Left ventricle myocardium superior (tissue), 1 donor: ENCODE measurements around the gene TRPM4. TPM values are rescaled to one million over a fixed set of nuclear protein-coding genes. Genes with fewer than 3 reads are reported as not detected.
"Not testable (repeated sequence)": the region's sequence is repeated elsewhere in the genome, so short reads cannot be mapped to it uniquely, and the experiment has no call there.

ENCODE experiments used
- ATAC-seq: fragments of 200-7000 bp; cut with Tn5 transposase; one replicate; pipeline ENCODE4 v1.9.1; 2020; ENCODE audit warnings: mild to moderate bottlenecking, moderate library complexity
- DNase-seq: peaks from one replicate; pipeline ENCODE4 v3.0.0-alpha.2; 2020
- intact Hi-C: fragments of 100-400 bp; cut with micrococcal nuclease; formaldehyde crosslinking; loops from one replicate; pipeline ENCODE4 v1.11.0; 2022
- total RNA-seq: library from RNA; stranded (reverse); fragmentation: NEBNext Ultra II Directional; extraction: Animal tissue kit (Norgen Biotek cat#: 25700); gene quantifications from one replicate; pipeline ENCODE4 v1.2.1, GENCODE V29; 2021
- donor health status: DM: no; HTN: yes; CAD: no; lungs with severe emphysema.

TRPM4 gene
- total RNA-seq, 1 donor from 2014 or later: 26.6 TPM

- no peak for ATAC-seq
- no peak for DNase-seq
- intact Hi-C loops: no loop called here
These were observed 15.6 kb downstream of the TRPM4 start for GRCh38 chr19:49173198-49173597.

DNA sequence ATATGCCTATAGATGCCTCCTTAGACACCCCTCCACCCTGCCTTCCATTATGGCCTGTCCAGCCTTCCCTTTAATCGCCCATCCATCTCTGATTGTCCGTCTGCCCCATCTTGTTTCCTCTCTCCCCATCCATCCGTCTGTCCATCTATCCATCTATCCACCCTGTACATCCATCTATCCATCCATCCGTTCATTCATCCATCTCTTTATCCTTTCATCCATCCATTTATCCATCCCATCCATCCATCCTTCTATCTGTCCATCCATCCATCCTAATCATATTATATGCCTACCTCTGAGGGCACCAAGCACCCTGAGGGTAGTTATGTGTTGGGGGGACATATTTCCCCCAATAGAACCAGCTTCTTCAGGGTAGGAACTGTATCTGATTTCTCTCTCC lies 23.1 kb downstream of the TRPM4 start:
- DNase-seq (no peak), ATAC-seq (no peak)
- intact Hi-C loops: no loop called here

DNA sequence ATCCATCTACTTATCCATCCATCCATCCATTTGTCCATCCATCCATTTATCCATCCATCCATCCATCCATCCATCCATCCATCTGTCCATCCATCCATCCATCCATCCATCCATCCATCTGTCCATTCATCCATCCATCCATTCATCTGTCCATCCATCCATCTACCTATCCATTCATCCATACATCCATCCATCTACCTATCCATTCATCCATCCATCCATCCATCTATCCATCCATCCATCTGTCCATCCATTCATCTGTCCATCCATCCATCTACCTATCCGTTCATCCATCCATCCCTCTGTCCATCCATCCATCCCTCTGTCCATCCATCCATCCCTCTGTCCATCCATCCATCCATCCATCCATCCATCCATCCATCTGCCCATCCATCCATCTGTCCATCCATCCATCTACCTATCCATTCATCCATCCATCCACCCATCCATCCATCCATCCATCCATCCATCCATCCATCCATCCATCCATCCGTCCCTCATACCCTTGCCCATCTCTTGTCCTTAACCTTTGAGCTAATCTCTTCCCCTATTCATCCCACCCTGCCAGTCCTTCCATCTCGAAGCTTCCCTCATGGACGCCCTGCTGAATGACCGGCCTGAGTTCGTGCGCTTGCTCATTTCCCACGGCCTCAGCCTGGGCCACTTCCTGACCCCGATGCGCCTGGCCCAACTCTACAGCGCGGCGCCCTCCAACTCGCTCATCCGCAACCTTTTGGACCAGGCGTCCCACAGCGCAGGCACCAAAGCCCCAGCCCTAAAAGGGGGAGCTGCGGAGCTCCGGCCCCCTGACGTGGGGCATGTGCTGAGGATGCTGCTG lies 24.6 kb downstream of the TRPM4 start:
- intact Hi-C loops, DNase-seq, ATAC-seq: not testable (repeated sequence)

DNA sequence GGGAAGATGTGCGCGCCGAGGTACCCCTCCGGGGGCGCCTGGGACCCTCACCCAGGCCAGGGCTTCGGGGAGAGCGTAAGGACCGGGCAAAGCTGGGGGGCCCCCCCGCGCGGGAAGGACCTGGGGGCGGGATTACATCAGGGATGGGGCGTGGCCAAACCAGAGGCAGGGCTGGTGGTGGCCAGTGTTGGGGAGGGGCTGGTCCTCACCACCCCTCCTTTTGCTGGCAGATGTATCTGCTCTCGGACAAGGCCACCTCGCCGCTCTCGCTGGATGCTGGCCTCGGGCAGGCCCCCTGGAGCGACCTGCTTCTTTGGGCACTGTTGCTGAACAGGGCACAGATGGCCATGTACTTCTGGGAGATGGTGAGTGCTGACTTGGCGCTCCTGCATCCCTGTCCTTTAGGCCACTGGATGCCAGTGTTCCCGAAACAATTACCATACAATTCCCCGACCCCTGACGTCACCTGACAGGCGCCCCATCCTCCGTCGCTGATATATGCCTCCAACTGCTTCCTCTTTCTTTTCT lies 25.3 kb downstream of the TRPM4 start:
- ATAC-seq (peak; percentile 27), DNase-seq (no peak)
- intact Hi-C loops: no loop called here

GRCh38 chr19:49186108-49186507 lies 28.5 kb downstream of the TRPM4 start:
- ATAC-seq: no peak
- intact Hi-C loops: no loop called here
- no peak for DNase-seq

DNA sequence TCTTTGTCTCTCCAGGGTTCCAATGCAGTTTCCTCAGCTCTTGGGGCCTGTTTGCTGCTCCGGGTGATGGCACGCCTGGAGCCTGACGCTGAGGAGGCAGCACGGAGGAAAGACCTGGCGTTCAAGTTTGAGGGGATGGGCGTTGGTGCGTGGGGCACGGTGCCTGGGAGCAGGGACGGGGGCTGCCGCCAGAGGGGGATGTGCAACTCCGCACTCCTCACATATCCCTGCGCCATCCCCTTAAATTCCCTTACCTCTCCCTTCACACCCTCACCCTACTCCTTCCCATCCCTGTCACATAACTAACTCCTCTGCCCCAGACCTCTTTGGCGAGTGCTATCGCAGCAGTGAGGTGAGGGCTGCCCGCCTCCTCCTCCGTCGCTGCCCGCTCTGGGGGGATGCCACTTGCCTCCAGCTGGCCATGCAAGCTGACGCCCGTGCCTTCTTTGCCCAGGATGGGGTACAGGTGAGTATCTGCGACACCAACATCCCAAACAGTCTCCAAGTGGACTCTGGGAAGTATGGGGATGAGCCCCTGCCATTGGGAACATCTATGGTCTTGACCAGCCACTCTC lies 31.1 kb downstream of the TRPM4 start:
- no peak for DNase-seq
- no peak for ATAC-seq
- intact Hi-C loops: no loop called here

- ATAC-seq (no peak), DNase-seq (no peak)
- intact Hi-C loops: no loop called here
These were observed 31.7 kb downstream of the TRPM4 start for GRCh38 chr19:49189259-49189658.

DNA sequence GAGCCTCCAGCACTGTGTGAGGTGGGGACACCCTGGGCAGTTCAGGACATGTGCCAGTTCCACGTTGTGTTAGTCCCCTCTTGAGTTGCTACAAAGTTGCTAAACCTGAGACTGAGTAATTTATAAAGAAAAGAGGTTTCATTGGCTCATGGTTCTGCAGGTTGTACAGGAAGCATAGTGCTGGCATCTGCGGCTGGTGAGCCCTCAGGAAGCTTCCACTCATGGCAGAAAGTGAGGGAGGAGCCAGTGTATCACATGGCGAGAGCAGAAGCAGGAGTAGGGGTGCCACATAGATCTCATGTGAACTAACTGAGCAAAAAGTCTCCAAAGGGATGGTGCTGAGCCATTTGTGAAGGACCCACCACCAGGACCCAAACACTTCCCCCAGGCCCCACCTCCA lies 33.2 kb downstream of the TRPM4 start:
- DNase-seq (no peak), ATAC-seq (no peak)
- intact Hi-C loops: no loop called here

DNA sequence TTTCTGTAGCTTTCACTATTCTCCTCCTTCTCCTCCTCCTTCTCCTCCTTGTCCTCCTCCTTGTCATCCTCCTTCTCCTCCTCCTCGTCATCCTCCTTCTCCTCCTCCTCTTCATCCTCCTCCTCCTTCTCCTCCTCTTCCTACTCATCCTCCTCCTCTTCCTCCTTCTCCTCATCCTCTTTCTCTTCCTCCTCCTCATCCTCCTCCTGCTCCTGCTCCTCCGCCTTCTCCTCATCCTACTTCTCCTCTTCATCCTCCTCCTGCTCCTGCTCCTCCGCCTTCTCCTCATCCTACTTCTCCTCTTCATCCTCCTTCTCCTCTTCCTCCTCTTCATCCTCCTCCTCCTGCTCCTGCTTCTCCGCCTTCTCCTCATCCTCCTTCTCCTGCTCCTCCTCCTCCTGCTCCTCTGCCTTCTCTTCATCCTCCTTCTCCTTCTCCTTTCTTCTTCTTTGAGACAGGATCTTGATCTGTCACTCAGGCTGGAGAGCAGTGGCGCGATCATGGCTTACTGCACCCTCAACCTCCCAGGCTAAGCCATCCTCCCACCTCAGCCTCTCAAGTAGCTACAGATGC lies 36.3 kb downstream of the TRPM4 start:
- intact Hi-C loops: no loop called here
- DNase-seq (no peak), ATAC-seq (no peak)

DNA sequence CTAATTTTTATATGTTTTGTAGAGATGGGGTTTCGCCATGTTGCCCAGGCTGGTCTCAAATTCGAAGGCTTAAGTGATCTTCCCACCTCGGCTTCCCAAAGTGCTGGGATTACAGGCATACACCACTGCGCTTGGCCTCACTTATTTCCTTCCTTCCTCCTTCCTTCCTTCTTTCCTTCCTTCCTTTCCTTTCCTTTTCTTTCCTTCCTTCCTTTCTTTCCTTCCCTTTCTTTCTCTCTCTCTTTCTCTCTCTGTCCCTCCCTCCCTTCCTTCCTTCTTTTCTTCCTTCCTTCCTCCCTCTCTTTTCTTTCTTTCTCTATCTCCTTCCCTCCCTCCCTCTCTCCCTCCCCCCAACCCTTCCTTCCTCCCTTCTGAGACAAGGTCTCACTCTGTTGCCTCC lies 36.8 kb downstream of the TRPM4 start:
- ATAC-seq: no peak
- intact Hi-C loops: no loop called here
- no peak for DNase-seq

DNA sequence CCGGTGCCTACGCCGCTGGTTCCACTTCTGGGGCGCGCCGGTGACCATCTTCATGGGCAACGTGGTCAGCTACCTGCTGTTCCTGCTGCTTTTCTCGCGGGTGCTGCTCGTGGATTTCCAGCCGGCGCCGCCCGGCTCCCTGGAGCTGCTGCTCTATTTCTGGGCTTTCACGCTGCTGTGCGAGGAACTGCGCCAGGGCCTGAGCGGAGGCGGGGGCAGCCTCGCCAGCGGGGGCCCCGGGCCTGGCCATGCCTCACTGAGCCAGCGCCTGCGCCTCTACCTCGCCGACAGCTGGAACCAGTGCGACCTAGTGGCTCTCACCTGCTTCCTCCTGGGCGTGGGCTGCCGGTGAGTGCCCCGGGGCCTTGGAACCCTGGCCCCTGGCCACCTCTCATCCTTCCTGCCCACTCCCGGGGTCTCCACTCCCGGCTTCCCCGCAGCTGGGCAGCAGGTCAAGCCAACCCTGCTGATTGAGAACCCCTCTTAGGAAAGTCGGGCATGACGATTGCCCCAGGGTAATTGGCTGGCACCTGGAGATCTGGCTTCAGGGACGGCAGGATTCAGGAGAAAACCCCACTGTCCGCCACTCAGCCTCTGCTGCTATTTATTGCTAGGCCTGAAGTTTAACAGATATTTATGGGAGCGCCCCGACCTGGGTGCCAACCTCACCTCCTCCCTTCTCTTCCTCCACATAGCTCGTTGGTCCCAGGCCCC lies 39.1 kb downstream of the TRPM4 start:
- intact Hi-C loops: no loop called here
- DNase-seq (peak; percentile 81), ATAC-seq (peak; percentile 89)

DNA sequence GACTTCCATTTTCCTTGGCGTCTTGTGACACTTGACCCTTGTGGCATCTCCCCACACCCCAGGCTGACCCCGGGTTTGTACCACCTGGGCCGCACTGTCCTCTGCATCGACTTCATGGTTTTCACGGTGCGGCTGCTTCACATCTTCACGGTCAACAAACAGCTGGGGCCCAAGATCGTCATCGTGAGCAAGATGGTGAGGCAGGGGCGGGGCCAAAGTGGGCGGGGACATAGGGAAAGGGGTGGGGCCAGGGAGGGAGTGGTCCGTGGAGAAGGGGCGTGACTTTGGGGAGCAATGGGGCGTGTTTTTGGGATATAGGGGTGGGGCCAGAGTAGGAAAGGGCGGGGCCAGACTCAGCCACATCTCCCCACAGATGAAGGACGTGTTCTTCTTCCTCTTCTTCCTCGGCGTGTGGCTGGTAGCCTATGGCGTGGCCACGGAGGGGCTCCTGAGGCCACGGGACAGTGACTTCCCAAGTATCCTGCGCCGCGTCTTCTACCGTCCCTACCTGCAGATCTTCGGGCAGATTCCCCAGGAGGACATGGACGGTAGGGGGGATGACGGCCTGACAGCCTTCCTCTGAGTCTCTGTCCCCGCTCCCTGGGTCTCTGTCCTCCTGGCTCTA lies 42.8 kb downstream of the TRPM4 start:
- ATAC-seq (no peak), DNase-seq (no peak)
- intact Hi-C loops: no loop called here

- DNase-seq (no peak), ATAC-seq (no peak)
- intact Hi-C loops: no loop called here
These were observed 43.5 kb downstream of the TRPM4 start for GRCh38 chr19:49201042-49201441.

DNA sequence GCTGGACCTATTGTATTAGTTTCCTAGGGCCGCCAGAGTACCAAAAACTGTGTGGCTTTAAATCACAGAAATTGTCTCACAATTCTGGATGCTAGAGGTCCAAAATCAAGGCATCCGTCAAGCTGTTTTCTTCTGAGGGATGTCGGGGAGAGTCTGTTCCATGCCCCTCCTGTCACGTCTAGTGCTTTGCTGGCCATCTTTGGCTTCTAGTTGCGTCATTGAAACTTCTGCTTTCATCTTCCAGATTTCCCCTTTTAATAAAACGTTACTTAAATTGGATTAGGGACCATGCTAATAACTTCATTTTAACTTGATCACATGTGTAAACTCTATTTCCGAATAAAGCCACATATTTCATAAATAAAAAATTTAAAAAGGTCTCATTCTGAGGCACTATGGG lies 47.5 kb downstream of the TRPM4 start:
- DNase-seq (no peak), ATAC-seq (no peak)
- intact Hi-C loops: loop anchor here (5.0 kb wide), 1 partner anchor 103 kb away; no protein-coding TSS in a partner anchor

GRCh38 chr19:49209502-49209901 lies 51.9 kb downstream of the TRPM4 start:
- not testable (repeated sequence) for DNase-seq, ATAC-seq
- intact Hi-C loops: loop anchor here (5.0 kb wide), 1 partner anchor 107 kb away; no protein-coding TSS in a partner anchor

- ATAC-seq (peak; percentile 23), DNase-seq (no peak)
- intact Hi-C loops: no loop called here
These were observed 52.7 kb downstream of the TRPM4 start for GRCh38 chr19:49210108-49210900.

- intact Hi-C loops: no loop called here
- DNase-seq (no peak), ATAC-seq (no peak)
These were observed 53.4 kb downstream of the TRPM4 start for GRCh38 chr19:49210901-49211451.

DNA sequence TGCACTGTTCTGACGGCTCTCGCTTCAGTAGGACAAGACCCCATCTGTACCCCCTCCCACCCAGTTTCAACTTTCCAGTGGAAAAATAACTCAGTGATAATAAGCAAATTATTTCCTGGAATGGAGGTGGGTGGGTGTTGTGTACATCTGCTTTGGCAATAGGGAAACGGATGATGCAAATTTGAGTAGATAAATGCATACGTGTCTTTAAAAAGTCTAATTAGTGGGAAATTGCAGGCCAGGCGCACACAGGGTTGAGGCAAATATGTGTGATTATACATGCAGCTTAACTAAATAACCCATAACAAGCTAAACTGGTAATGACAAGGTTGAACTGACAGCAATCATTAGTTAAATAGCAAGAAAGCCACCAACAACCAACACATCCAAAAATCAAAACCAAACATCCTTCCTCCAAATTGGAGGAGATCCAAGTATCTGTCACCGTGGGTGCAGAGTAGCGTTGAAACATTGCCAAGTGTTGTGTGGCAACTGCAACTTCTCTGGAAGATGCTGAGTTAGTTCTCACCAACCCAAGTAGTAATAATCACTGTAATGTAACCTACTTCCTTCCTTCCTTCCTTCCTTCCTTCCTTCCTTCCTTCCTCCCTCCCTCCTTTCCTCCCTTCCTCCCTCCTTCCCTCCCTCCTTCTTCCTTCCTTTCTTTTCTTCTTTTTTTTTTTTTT lies 54.6 kb downstream of the TRPM4 start:
- intact Hi-C loops: no loop called here
- no peak for ATAC-seq
- no peak for DNase-seq
